HepG2 (cell line): ENCODE data around the gene SAC3D1. TPM values are rescaled to one million over a fixed set of nuclear protein-coding genes. Genes with fewer than 3 reads are reported as not detected.
A peak's percentile ranks its signal among the peaks of the same experiment; 100 is the strongest.

Experiments
- ADNP ChIP-seq: sonication (generic); formaldehyde crosslinking; IDR thresholded peaks from 2 replicates; pipeline ENCODE4 v1.4.0; 2020; ENCODE audit warnings: missing genetic modification reagents
- KLF11 ChIP-seq: IDR thresholded peaks from 2 replicates; pipeline ENCODE4 v1.6.1; 2016; ENCODE audit warnings: missing compliant biosample characterization
- MED8 ChIP-seq: sonication (generic); formaldehyde crosslinking; IDR thresholded peaks from 2 replicates; pipeline ENCODE4 v1.8.1; 2023; ENCODE audit warnings: mild to moderate bottlenecking, missing genetic modification reagents; ENCODE audit not compliant: insufficient replicate concordance
- RFX3 ChIP-seq: IDR thresholded peaks from 2 replicates; pipeline ENCODE4 v1.6.1; 2016; ENCODE audit warnings: missing biosample characterization, missing genetic modification reagents
- SKI ChIP-seq: fragments of 450-650 bp; IDR thresholded peaks from one replicate; pipeline ENCODE4 v1.6.1; 2018; ENCODE audit warnings: mild to moderate bottlenecking; ENCODE audit not compliant: partially characterized antibody
- SP140L ChIP-seq: sonication (generic); formaldehyde crosslinking; IDR thresholded peaks from 2 replicates; pipeline ENCODE4 v1.4.0; 2020; ENCODE audit warnings: missing genetic modification reagents, borderline replicate concordance
- TEF ChIP-seq: sonication (generic); formaldehyde crosslinking; IDR thresholded peaks from 2 replicates; pipeline ENCODE4 v1.5.0; 2020; ENCODE audit warnings: missing genetic modification reagents
- TGIF2 ChIP-seq: IDR thresholded peaks from 2 replicates; pipeline ENCODE4 v1.6.1; 2016; ENCODE audit warnings: control low read depth, missing compliant biosample characterization
- ZBTB7B ChIP-seq: sonication (generic); formaldehyde crosslinking; IDR thresholded peaks from 2 replicates; pipeline ENCODE4 v1.4.0; 2020; ENCODE audit warnings: missing genetic modification reagents
- ZFYVE20 ChIP-seq: sonication (generic); formaldehyde crosslinking; IDR thresholded peaks from 2 replicates; pipeline ENCODE4 v1.8.0; 2023; ENCODE audit warnings: low read depth, mild to moderate bottlenecking, moderate library complexity, missing genetic modification reagents, borderline replicate concordance
- ZMYM3 ChIP-seq: sonication (generic); formaldehyde crosslinking; IDR thresholded peaks from 2 replicates; pipeline ENCODE4 v1.5.1; 2020; ENCODE audit warnings: mild to moderate bottlenecking, missing genetic modification reagents
- ZNF138 ChIP-seq: sonication (generic); formaldehyde crosslinking; IDR thresholded peaks from 2 replicates; pipeline ENCODE4 v1.5.0; 2020; ENCODE audit warnings: mild to moderate bottlenecking, low read depth, missing genetic modification reagents
- ZNF33A ChIP-seq: sonication (generic); formaldehyde crosslinking; IDR thresholded peaks from 2 replicates; pipeline ENCODE4 v1.5.1; 2020; ENCODE audit warnings: missing genetic modification reagents, mild to moderate bottlenecking, moderate library complexity, borderline replicate concordance
- ZNF609 ChIP-seq: sonication (generic); formaldehyde crosslinking; IDR thresholded peaks from 2 replicates; pipeline ENCODE4 v1.4.0; 2020; ENCODE audit warnings: mild to moderate bottlenecking, missing genetic modification reagents, borderline replicate concordance
- ZNF761 ChIP-seq: sonication (generic); formaldehyde crosslinking; conservative IDR thresholded peaks from 2 replicates; pipeline ENCODE4 v1.4.0; 2020; ENCODE audit warnings: mild to moderate bottlenecking, missing genetic modification reagents
- polyA plus RNA-seq, 8 experiments: library from polyadenylated mRNA; depleted of rRNA in 3 of 8; stranded (reverse) in 7 of 8; unstranded in 1 of 8; fragments of >200 nt; fragmentation: Illumina TruSeq in 4 of 8; extraction: Trizol in 4 of 8; gene quantifications; 2 replicates each; pipeline versions ENCODE4 v1.2.1 to v1.2.3, GENCODE V29; 2011 to 2016; ENCODE audit warnings: low read depth in 4 of 8, missing spikeins in 1 of 8, mixed read lengths in 1 of 8; ENCODE audit not compliant: insufficient read depth in 1 of 8
- total RNA-seq, 5 experiments: library from RNA; depleted of rRNA; stranded (reverse); fragments of >200 nt; fragmentation: Illumina TruSeq; extraction: Trizol; gene quantifications; 2 replicates each; pipeline ENCODE4 v1.2.3, GENCODE V29; 2016; ENCODE audit warnings: low read depth in 1 of 5
- TF ChIP-seq, protein P1 (sequence below): sonication (generic); formaldehyde crosslinking; IDR thresholded peaks from 2 replicates; pipeline ENCODE4 v1.4.0; 2020; ENCODE audit warnings: missing genetic modification reagents, borderline replicate concordance
- TF ChIP-seq, protein P2 (sequence below): IDR thresholded peaks from 2 replicates; pipeline ENCODE4 v1.6.1; 2012; ENCODE audit warnings: low read length, improper control_type of control experiment

Gene SAC3D1
- total and polyA plus RNA-seq, 2 of the 13 experiments (the other 11 are each of a cell fraction or from before 2014, with no cell fraction given), result 7.4 to 36.3 TPM

DNA sequence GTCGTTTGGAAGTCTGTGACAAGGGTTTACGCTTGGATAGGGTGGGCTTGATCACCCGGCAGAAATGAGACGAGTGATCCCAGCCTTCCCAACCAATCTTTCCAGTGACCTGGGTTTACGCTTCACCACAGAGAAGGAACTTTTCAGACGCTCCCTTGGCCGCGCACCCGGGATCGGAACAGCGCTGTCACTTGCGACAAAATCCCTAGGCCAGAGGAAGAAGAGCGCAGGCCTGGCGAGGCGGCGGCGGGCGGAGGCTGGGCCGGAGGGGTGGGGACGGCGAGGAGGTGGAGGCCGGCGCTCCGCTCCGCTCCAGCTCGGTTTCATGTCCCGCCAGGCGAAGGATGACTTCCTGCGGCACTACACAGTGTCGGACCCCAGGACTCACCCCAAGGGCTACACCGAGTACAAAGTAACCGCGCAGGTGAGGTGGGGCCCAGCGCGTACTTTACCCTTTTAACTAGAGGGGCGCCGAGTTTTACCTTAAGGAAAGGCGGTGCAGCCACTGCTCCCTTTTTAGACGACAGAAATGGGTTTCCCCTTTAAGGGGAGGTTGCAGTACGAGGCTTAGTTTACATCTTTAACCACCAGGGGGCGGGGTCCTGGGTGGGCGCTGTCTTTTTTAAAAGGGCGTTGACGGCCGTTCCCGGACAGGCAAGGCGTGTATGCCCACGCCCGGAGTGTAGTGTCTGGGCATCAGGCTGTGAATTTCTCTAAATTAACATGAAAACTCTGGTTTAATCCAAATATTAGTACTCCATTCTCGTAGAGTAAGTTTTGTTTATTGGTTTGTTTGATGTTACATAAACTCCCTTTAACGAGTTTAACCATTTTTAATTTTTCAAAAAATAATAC is 13.6 kb upstream of the SAC3D1 start, which contains the start of gene SNX15 (continued):
- TF ChIP-seq ZNF33A (CRISPR knock-in tag) (no peak), ZNF609 (CRISPR knock-in tag) (peak; percentile 19; the same call in 1 of the 2 replicates), ZFYVE20 (CRISPR knock-in tag) (no peak), RFX3 (no peak), TEF (no peak), ADNP (CRISPR knock-in tag) (no peak), ZNF761 (CRISPR knock-in tag) (peak; percentile 80; the same call in 1 of the 2 replicates), SKI (peak; percentile 20), TGIF2 (peak; percentile 18; the same call in 1 of the 2 replicates), ZBTB7B (peak; percentile 27; the same call in 1 of the 2 replicates), ZNF138 (CRISPR knock-in tag) (no peak), MED8 (CRISPR knock-in tag) (peak; percentile 65), ZMYM3 (CRISPR knock-in tag) (peak; percentile 84), KLF11 (CRISPR knock-in tag) (peak; percentile 35; the same call in 1 of the 2 replicates), SP140L (CRISPR knock-in tag) (no peak; the same call in 1 of the 2 replicates)
- TF ChIP-seq, protein P1, sequence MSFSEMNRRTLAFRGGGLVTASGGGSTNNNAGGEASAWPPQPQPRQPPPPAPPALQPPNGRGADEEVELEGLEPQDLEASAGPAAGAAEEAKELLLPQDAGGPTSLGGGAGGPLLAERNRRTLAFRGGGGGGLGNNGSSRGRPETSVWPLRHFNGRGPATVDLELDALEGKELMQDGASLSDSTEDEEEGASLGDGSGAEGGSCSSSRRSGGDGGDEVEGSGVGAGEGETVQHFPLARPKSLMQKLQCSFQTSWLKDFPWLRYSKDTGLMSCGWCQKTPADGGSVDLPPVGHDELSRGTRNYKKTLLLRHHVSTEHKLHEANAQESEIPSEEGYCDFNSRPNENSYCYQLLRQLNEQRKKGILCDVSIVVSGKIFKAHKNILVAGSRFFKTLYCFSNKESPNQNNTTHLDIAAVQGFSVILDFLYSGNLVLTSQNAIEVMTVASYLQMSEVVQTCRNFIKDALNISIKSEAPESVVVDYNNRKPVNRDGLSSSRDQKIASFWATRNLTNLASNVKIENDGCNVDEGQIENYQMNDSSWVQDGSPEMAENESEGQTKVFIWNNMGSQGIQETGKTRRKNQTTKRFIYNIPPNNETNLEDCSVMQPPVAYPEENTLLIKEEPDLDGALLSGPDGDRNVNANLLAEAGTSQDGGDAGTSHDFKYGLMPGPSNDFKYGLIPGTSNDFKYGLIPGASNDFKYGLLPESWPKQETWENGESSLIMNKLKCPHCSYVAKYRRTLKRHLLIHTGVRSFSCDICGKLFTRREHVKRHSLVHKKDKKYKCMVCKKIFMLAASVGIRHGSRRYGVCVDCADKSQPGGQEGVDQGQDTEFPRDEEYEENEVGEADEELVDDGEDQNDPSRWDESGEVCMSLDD, result no peak
- TF ChIP-seq, protein P2, sequence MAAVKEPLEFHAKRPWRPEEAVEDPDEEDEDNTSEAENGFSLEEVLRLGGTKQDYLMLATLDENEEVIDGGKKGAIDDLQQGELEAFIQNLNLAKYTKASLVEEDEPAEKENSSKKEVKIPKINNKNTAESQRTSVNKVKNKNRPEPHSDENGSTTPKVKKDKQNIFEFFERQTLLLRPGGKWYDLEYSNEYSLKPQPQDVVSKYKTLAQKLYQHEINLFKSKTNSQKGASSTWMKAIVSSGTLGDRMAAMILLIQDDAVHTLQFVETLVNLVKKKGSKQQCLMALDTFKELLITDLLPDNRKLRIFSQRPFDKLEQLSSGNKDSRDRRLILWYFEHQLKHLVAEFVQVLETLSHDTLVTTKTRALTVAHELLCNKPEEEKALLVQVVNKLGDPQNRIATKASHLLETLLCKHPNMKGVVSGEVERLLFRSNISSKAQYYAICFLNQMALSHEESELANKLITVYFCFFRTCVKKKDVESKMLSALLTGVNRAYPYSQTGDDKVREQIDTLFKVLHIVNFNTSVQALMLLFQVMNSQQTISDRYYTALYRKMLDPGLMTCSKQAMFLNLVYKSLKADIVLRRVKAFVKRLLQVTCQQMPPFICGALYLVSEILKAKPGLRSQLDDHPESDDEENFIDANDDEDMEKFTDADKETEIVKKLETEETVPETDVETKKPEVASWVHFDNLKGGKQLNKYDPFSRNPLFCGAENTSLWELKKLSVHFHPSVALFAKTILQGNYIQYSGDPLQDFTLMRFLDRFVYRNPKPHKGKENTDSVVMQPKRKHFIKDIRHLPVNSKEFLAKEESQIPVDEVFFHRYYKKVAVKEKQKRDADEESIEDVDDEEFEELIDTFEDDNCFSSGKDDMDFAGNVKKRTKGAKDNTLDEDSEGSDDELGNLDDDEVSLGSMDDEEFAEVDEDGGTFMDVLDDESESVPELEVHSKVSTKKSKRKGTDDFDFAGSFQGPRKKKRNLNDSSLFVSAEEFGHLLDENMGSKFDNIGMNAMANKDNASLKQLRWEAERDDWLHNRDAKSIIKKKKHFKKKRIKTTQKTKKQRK, result no peak
